ENCODE results near the gene SLC6A14.

- TF ChIP-seq CTCF (IDR thresholded peaks at IDR 0.05) (no peak), POLR2A (IDR thresholded peaks at IDR 0.05) (no peak)
Measured at GRCh38 chrX:116399681-116400080, 36.7 kb upstream of the SLC6A14 start.

All from vagina (tissue), 2 donors.